AG04449 (cell line): ENCODE measurements around the gene EBLN2.

Experiments used
- CTCF ChIA-PET: fragments of 350-600 bp; formaldehyde crosslinking; extraction: SDS; loops from one replicate; lab custom pipeline; 2021; ENCODE audit warnings: antibody characterized with exemption; lab: Yijun Ruan, JAX
- POLR2A ChIA-PET: fragments of 400-600, 350-600 bp; formaldehyde crosslinking; extraction: SDS; loops from one replicate; lab custom pipeline; 2020; ENCODE audit warnings: antibody characterized with exemption, inconsistent platforms; lab: Yijun Ruan, JAX
- DNase-seq: peaks from one replicate; pipeline ENCODE4 v3.0.0-alpha.2; 2010; ENCODE audit warnings: low read depth, low spot score
- H3K4me3 ChIP-seq: 2 replicates; pipeline ENCODE4 v1.5.1; 2011; ENCODE audit warnings: low read depth, mild to moderate bottlenecking, control low read depth, low read length
- TF ChIP-seq, protein P1 (sequence below): IDR thresholded peaks from one replicate; pipeline ENCODE4 v1.5.1; 2011; ENCODE audit warnings: mild to moderate bottlenecking, moderate library complexity, low read length, control low read depth, inconsistent platforms; ENCODE audit not compliant: insufficient read depth; ENCODE audit errors: missing control alignments

EBLN2 gene

GRCh38 chr3:73041537-73041936 is 19.9 kb upstream of the EBLN2 start:
- CTCF ChIA-PET = interaction anchor here (1.4 kb wide), 1 partner anchor 15 kb away, joined by 5 read pairs; no protein-coding TSS in a partner anchor
- no peak overlapping the region for H3K4me3 ChIP-seq
- DNase-seq = no peak
- POLR2A ChIA-PET = no interaction called here
- TF ChIP-seq, protein P1, sequence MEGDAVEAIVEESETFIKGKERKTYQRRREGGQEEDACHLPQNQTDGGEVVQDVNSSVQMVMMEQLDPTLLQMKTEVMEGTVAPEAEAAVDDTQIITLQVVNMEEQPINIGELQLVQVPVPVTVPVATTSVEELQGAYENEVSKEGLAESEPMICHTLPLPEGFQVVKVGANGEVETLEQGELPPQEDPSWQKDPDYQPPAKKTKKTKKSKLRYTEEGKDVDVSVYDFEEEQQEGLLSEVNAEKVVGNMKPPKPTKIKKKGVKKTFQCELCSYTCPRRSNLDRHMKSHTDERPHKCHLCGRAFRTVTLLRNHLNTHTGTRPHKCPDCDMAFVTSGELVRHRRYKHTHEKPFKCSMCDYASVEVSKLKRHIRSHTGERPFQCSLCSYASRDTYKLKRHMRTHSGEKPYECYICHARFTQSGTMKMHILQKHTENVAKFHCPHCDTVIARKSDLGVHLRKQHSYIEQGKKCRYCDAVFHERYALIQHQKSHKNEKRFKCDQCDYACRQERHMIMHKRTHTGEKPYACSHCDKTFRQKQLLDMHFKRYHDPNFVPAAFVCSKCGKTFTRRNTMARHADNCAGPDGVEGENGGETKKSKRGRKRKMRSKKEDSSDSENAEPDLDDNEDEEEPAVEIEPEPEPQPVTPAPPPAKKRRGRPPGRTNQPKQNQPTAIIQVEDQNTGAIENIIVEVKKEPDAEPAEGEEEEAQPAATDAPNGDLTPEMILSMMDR = no peak

GRCh38 chr3:73043414-73043813 is 18.0 kb upstream of the EBLN2 start:
- H3K4me3 ChIP-seq = no peak overlapping the region
- CTCF ChIA-PET = interaction anchor here (0.9 kb wide), 1 partner anchor 14 kb away, joined by 3 read pairs; no protein-coding TSS in a partner anchor
- DNase-seq = no peak
- TF ChIP-seq, protein P1 = no peak
- POLR2A ChIA-PET = no interaction called here

DNA sequence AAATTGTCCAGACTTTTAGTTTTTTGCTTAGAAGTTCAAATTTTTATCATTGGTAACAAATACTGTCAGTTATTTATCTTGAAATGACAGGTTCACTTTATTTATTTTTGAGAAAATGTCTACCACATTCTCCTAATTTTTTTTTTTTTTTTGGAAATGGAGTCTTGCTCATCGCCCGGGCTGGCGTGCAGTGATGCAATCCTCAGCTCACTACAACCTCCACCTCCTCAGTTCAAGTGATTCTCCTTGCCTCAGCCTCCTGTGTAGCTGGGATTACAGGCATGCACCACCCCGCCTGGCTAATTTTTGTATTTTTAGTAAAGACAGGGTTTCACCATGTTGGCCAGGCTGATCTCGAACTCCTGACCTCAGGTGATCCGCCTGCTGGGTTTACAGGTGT is 16.1 kb upstream of the EBLN2 start:
- TF ChIP-seq, protein P1 = no peak
- ChIA-PET POLR2A (no interaction called here), CTCF (interaction anchor here (0.6 to 3.2 kb wide), 6 partner anchors 10 to 99 kb away, joined by 3 to 24 read pairs (median 3); no protein-coding TSS in a partner anchor)
- no peak overlapping the region for H3K4me3 ChIP-seq
- no peak for DNase-seq

- no peak overlapping the region for H3K4me3 ChIP-seq
- POLR2A ChIA-PET = no interaction called here
- TF ChIP-seq, protein P1 = no peak
- CTCF ChIA-PET = interaction anchor here (0.6 to 3.2 kb wide), 7 partner anchors 8 to 100 kb away, joined by 3 to 24 read pairs (median 3); no protein-coding TSS in a partner anchor
- no peak for DNase-seq
These were observed 15.3 kb upstream of the EBLN2 start for GRCh38 chr3:73046195-73046594.

DNA sequence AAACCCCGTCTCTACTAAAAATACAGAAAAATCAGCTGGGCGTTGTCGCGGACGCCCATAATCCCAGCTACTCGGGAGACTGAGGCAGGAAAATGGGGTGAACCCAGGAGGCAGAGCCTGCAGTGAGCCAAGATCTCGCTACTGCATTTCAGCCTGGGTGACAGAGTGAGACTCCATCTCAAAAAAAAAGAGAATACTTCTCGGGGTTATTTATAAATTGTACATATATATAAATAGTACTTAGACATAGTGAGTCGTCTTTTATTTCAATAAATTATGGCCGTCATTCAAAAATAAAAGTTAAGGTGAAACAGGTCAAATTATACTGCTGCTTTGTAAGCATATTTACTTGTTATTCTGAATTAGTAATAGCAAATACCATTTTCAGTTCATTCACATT is 12.1 kb upstream of the EBLN2 start:
- POLR2A ChIA-PET = no interaction called here
- TF ChIP-seq, protein P1 = no peak

DNA sequence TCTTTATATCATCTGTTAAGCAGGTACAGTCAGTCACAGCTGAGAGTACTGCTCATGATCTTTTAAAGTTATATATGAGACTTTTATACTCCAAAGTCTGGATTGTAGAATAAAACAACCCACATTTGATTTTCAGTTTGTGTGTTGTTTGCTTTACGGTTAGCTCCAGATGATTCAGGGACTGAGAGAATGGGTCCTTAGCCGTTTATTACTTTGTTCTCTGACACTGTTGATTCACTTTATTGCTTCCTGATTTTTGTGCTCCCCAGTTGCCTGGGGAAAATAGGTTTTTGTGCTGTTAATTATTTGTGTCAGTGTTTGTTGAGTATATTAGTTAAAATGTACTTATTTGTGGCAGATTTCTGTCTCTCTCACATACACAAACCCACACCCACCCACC is 8.6 kb upstream of the EBLN2 start:
- ChIA-PET POLR2A (no interaction called here), CTCF (interaction anchor here (1.2 to 1.5 kb wide), 2 partner anchors 115 to 202 kb away, joined by 3 to 5 read pairs; no protein-coding TSS in a partner anchor)
- DNase-seq = no peak
- TF ChIP-seq, protein P1 = no peak
- H3K4me3 ChIP-seq = no peak overlapping the region

More for the DNA sequence above, 12.1 kb upstream of the EBLN2 start:
- CTCF ChIA-PET = interaction anchor here (0.9 to 1.3 kb wide), 2 partner anchors 10 to 52 kb away, joined by 3 read pairs; partner anchors contain the start of gene PPP4R2
- H3K4me3 ChIP-seq = no peak overlapping the region
- DNase-seq = no peak
